Measurements from ENCODE around the gene LIX1L. TPM values are rescaled to one million over a fixed set of nuclear protein-coding genes. Genes with fewer than 3 reads are reported as not detected.
A peak's percentile ranks its signal among the peaks of the same experiment; 100 is the strongest.

The LIX1L gene
- total and polyA plus RNA-seq, 2 of the 13 experiments (the other 11 are each of a cell fraction or from before 2014, with no cell fraction given), result 8.1 to 24.9 TPM

- TF ChIP-seq KDM5A (IDR thresholded peaks at IDR 0.05; ENCODE audit: borderline replicate concordance, low read length), result no peak
- no peak for TF ChIP-seq REL (CRISPR knock-in tag; conservative IDR thresholded peaks at IDR 0.05)
- TF ChIP-seq CEBPG (CRISPR knock-in tag; IDR thresholded peaks at IDR 0.05), result peak; percentile 34; the same call in 1 of the 2 replicates
- TF ChIP-seq NFIC (IDR thresholded peaks at IDR 0.05; ENCODE audit: low read length), result no peak; the same call in 1 of the 2 replicates
- TF ChIP-seq CBFB (CRISPR knock-in tag; IDR thresholded peaks at IDR 0.05), result peak; percentile 64; the same call in 1 of the 2 replicates
- peak; percentile 53; the same call in 1 of the 2 replicates for TF ChIP-seq TGIF2 (CRISPR knock-in tag; IDR thresholded peaks at IDR 0.05)
- no peak for TF ChIP-seq ZNF260 (CRISPR knock-in tag; IDR thresholded peaks at IDR 0.05; ENCODE audit: borderline replicate concordance, low read depth)
- TF ChIP-seq RFXANK (CRISPR knock-in tag; IDR thresholded peaks at IDR 0.05), result 0 out of 2 replicates have a peak, but pooled peaks have one; percentile 64
- peak; percentile 49; the same call in 1 of the 2 replicates for TF ChIP-seq HIC2 (CRISPR knock-in tag; IDR thresholded peaks at IDR 0.05; ENCODE audit: low read depth)
- no peak for TF ChIP-seq FOXP1 (IDR thresholded peaks at IDR 0.05)
- peak; percentile 74 for TF ChIP-seq FOXP1 (CRISPR knock-in tag; IDR thresholded peaks at IDR 0.05)
- TF ChIP-seq ZNF550 (CRISPR knock-in tag; IDR thresholded peaks at IDR 0.05; ENCODE audit: borderline replicate concordance), result no peak
- peak; percentile 99 for TF ChIP-seq SIX1 (CRISPR knock-in tag; IDR thresholded peaks at IDR 0.05; ENCODE audit: borderline replicate concordance)
- no peak for TF ChIP-seq HDAC6 (IDR thresholded peaks at IDR 0.05; ENCODE audit: low read depth, low read length)
- 0 out of 2 replicates have a peak, but pooled peaks have one; percentile 41 for TF ChIP-seq ZBTB33 (CRISPR knock-in tag; IDR thresholded peaks at IDR 0.05)
- no peak for TF ChIP-seq IKZF1 (IDR thresholded peaks at IDR 0.05)
- no peak for TF ChIP-seq ZNF382 (CRISPR knock-in tag; IDR thresholded peaks at IDR 0.05; ENCODE audit: borderline replicate concordance)
- peak; percentile 99 for TF ChIP-seq RAD21 (CRISPR knock-in tag; IDR thresholded peaks at IDR 0.05)
- TF ChIP-seq BCLAF1 (IDR thresholded peaks at IDR 0.05), result no peak
- no peak for TF ChIP-seq IRF9 (CRISPR knock-in tag; IDR thresholded peaks at IDR 0.05; ENCODE audit: borderline replicate concordance)
- TF ChIP-seq ZNF18 (CRISPR knock-in tag; IDR thresholded peaks at IDR 0.05; ENCODE audit: insufficient replicate concordance), result peak; percentile 15
Measured at GRCh38 chr1:145891587-145892485, 66.0 kb downstream of the LIX1L start (continued).

Measured in HepG2 (cell line).